HG02571 (cell line): ENCODE results near the gene CD300LG.
"Not testable (repeated sequence)": the region's sequence is repeated elsewhere in the genome, so short reads cannot be mapped to it uniquely, and the experiment has no call there.

Experiments used
- ATAC-seq: cut with Tn5 transposase; IDR thresholded peaks from one replicate; pipeline ENCODE4 v1.9.1; 2021; ENCODE audit warnings: mild to moderate bottlenecking, moderate library complexity; ENCODE audit not compliant: unreplicated experiment

Gene CD300LG

DNA sequence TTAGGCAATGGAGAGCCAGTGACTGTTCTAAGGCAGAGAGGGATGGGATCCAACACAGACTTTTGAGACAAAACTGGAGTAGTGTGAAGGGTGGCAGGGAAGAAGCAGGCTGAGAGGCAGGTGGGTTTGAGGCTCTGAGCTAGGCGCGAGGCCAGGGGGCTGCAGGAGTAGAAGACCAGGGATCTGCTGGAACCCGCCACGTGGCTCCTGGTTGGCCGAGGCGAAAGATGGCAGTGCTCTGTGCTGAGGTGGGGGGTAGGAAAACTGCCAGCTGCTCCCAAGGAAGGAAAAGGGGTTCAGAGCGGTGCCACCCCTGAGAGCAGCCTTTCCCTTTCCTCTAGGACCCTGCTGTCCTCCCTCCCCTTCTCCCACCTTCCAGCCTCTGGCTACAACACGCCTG, 5.6 kb downstream of the CD300LG start:
- ATAC-seq, result no peak

DNA sequence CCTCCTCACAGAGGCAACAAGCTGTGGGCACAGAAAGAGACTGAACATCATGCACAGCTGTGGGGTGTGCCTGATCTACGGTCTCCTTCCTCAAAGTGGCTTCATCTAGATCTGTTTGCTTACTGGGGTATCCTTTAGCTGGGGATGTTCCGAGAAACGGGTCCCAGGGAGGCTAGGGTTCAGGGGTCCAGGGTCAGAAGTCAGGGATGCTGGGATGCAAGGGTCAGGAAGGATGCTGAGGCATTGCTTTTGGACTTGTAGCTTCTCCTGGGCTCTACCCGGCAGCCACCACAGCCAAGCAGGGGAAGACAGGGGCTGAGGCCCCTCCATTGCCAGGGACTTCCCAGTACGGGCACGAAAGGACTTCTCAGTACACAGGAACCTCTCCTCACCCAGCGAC, 6.6 kb downstream of the CD300LG start:
- ATAC-seq, result no peak

DNA sequence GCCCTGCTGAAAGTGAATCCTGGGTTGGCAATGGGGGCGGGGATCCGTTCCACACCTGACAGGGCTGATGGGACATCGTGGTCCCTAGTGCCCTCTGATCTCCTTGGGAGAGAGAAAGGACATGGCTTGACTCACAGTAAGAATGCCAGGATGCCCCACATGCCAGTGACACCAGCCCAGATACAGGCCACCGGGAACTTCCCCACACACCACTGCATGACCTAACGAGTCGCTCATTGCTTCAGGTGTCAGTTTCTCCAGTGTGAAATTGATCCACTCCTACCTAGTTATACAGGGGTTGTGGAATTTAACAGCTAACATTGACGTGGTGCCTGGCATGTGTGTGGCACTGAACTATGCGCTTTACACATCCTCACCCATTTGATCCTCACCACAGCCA, 7.5 kb downstream of the CD300LG start:
- no peak for ATAC-seq

DNA sequence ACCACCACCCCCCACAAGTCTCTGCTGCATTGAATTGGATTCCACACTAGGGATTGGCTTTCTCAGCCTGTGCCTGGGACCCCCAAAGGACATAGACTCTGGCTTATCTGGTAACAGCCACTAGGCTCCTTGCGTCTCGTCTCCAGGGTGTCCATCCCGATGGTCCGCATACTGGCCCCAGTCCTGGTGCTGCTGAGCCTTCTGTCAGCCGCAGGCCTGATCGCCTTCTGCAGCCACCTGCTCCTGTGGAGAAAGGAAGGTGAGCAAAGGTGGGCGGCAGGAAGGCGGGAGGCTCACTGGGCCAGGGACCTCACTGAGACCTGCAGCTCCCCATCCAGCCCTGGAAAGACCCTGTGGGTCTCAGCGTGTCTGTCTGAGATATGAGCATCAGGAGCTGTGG, 8.1 kb downstream of the CD300LG start:
- no peak for ATAC-seq

DNA sequence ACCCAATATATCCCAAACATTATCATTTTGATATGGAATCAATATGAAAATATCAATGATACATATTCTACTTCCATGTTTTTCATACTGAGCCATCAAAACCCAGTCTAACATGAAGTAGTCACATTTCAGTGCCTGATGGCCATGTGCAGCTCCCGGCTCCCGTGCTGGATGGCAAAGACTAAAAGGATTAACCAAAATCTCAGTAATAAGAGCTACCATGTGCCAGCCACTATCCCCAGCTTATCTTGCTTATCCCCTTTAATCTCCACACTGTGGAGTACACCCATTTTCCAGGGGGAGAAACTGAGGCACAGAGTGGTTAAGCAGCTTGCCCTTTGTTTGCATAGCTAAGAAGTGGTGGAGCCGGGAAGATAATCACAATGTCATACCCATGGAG, 9.2 kb downstream of the CD300LG start:
- ATAC-seq, result no peak

DNA sequence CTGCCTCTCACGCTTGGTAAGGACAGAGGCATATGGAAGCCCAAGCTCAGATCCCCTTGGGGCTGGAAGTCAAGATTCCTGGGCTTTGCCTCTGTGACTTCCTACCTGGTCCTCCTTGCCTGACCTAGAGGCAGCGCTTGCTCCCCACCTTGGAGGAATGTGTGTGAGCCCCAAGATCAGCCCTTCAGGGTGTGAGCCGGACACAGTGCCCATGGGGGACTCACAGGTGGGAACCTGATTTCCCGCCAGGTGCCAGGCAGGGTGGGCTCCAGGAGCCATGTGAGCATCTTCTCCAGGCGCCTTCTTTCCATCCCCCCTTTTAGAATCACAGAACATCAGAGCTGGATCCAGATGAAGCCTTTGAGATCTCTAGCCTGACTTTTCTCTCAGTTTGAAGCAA, 10.2 kb downstream of the CD300LG start:
- no peak for ATAC-seq

DNA sequence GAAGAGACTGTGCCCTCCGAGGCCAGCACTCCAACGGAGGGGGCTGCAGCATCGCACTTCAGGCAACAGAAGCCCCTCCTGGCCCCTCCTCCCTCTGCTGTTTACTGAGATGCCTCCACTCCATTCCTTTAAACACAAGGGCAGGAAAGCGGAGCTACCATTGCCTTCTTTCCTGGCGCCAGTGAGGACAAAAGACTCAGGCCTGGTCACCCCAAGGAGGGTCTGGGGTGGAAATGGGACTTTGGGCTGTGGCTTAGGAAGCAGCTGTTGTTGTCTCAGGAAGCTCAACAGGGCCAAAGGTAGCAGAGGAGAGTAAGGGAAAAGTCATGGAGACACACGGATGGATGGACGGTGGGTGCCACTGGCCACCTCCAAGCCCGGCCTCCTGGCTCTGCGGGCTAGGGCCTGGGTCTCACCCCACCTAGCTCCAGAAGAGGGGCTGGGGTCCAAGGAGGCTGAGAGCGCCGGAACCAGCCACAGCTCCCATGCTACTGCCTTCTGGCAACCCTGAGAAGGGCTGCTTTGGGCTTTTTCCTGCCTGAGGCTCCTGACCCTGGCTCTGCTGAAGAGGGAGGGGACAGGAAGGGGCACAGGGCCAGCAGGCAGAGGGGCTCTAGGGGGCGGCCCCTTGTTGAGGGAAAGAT, 11.1 kb downstream of the CD300LG start:
- no peak for ATAC-seq

DNA sequence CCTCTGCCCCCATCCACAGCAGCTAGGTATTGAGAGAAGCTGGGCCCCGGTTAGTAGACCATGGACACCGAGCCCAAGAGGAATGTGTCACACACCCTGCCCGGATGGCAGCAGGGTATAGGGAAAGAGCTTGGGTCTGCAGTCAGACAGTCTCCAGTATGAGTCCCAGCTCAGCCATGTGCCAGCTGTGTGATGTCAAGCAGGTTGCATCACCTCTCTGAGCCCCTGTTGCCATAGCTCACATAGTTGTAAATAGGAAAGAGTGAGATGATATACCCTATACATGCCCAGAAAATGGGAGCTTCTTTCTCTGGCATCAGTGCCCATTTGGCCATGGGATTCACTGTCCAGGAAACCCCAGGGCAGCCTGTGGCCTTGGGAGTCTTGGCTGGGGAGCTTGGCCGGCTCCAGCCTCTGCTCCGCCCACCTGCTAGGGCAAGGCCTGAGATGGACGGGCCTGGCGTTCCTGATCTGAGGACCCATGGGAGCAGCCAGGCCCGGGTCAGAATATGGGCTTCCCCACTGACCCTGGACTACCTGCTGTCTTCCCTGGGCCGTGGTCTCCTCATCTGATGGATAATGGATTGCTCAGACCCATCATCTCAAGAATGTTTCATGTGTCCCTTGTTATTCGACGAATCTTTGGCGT, 13.2 kb downstream of the CD300LG start:
- no peak for ATAC-seq

DNA sequence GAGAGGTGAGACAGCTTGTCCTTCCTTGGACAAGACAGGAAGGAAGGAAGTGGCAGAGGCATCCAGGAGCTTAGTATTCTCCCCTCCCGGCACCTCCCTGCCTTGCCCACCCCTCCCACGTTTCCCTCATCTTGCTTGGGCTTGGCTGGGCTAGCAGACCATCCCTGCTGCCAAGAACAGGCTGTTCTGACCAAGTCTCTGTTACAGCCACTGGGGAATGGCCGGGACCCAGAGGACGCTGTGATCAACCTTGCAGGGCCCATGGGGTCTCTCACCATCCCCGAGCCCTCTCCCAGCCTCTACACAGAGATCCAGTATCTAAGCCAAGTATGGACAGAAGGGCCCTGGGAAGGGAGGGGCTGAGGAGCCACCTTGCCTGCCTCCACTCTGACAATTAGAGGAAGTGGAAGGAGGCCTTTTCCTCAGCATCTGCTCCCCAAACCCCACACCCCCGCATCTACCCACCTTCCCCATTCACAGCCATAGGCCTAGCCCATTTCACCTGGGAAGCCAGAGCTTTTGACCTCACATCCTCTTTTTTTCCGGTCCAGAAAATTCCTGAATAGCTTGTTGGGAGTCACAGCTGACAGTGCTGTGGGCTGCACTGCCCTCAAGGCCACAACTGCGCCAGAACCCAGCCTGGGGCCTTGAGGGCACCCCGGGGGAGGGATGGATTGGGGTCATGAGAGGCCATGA, 14.1 kb downstream of the CD300LG start:
- no peak for ATAC-seq

DNA sequence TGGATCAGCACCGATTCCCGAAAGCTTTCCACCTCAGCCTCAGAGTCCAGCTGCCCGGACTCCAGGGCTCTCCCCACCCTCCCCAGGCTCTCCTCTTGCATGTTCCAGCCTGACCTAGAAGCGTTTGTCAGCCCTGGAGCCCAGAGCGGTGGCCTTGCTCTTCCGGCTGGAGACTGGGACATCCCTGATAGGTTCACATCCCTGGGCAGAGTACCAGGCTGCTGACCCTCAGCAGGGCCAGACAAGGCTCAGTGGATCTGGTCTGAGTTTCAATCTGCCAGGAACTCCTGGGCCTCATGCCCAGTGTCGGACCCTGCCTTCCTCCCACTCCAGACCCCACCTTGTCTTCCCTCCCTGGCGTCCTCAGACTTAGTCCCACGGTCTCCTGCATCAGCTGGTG, 15.0 kb downstream of the CD300LG start:
- no peak for ATAC-seq

DNA sequence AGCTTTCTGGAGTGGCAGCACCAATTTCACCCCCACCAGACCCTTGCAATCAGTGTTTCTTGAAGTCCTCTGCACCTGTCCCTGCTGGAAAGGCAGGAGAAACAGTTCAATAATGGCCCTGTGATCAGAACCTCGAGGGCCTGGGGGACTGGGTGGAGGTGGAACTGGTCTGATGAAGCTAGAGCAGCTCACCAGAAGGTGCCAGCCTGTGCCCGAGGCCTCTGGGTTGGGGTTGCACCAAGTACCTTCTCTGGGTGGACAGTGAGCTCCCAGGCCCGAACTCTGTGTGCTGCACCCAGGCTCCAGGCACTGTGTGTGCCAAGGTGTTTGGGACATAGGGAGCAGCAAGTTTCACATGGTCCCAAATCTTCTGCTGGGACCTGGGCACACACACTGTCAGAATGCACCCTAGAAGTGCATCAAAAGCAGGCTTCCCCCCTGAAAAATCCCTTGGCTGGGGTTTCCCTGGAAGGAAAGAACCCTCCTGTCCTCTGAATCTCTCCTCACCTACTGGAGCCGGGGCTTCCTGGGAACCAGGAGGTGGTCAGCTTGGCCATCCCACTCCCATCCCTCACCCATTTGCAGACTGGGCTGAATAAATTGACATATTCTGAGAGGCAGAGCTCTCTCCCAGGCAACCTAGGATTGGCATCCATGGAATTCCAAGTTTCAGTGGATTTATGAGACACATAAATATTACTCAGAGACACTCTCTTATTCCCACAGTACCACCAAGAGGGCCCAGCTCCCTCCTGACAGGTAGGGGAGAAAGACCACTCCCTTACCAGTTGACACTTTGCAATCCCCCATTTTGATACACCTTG, 17.4 kb downstream of the CD300LG start:
- no peak for ATAC-seq

DNA sequence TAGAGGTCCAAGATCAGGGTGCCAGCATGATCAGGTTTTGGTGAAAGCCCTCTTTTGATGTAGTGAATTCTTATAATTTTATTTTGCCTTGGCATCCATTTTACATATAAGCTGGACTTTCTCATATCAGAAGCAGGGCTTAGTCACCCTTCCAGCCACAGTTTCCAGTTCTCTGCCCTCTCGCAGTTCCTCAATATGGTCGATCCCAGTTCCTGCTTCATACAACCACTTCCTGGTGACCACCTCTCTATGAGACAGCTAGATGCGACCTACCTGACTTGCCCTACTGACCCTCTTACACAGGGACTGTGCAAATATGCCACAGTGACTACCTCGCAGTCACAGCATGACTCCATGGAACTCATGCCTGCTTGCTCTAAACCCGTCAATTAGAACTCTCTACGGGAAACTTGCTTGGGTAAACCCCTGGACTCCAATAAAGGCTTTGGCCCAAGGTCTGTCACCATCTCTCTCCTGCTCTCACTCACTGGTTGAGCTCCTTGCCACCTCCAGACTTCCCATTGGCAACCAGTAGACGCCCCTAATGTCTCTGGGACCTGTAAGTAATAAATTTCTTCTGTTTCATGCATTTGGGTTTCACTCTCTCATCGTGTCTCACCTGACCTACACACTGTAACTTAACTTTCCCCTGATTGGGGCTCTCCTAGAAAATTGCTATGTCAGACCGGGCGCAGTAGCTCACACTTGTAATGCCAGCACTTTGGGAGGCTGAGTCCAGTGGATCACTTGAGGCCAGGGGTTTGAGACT, 21.4 kb downstream of the CD300LG start:
- ATAC-seq, result no peak

DNA sequence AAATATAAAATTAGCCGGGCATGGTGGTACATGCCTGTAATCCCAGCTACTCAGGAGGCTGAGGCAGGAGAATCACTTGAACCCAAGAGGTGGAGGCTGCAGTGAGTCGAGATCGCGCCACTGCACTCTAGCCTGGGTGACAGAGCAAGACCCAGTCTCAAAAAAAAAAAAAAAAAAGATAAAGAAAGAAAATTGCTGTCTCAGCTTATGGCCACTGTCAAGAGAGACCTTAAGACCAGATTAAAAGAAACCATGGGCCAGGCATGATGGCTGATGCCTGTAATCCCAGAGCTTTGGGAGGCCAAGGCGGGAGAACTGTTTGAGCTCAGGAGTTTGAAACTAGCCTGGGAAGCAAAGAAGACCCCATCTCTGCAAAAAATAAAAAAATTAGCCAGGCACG, 22.1 kb downstream of the CD300LG start:
- ATAC-seq, result not testable (repeated sequence)

DNA sequence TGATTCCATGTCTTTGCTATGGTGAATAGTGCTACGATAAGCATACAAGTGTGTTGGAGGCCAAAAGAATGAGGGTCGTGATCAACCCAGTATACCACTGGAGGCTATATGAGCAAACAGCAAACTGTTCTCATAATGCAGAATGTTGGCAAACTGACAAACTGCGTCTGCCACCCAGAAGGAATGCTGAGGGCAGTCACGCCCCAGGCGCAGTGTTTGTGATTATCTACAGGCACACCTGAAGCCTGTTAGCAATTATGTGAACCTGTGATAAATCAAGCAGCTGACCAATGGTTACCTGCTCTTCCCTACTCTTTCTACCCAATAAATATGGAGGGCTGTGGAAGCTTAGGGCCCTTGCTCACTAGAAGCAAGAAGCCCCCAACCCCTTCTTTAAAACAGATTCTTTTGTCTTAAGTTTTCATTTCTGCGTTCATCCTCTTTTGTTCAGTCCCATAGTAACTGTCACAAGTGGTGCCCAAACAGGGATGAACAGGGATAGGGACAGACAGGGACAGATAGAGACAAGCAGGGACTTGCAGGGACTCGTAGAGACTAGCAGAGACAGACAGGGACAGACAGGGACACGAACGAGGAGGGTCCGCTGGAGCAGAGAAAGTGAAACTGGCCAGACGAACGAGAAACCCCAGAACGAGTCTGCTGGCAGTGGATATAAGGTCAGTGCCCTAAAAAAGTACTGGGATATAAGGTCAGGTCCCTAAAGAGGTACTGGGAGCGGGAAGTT, 25.1 kb downstream of the CD300LG start:
- no peak for ATAC-seq

DNA sequence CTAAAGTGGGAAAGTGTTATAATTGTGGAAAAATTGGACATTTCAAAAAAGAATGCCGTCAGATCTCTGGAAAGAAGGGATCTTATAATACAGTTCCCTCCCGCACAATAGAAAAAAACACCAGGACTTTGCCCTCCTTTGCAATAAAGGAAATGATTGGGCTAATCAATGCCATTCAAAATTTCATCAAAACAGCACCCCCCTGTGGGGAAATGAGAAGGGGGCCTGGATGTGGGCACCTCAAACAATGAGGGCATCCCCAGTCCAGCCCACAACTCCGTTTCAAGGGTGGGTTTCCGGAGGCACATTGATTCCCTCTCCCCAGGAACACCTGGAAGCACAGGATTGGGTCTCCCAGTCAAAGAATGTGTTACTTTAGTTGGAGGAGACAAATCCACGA, 26.1 kb downstream of the CD300LG start:
- no peak for ATAC-seq

DNA sequence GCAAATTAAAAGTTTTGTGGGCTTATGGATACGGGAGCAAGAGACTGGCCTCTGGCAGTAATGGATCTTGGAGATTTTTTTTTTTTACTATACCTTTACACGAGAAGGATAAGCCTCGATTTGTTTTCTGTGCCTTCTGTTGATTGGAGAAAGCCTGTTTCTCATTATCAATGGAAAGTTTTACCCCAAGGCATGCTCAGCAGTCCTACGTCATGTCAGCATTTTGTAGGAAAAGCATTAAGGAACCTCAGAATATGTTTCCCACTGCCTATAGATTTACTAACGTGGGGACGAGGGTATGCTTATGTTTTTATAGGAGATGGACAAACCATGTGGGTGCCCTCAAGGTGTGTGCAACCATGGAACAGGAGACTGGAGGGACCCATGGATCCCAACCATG, 26.8 kb downstream of the CD300LG start:
- ATAC-seq, result no peak

DNA sequence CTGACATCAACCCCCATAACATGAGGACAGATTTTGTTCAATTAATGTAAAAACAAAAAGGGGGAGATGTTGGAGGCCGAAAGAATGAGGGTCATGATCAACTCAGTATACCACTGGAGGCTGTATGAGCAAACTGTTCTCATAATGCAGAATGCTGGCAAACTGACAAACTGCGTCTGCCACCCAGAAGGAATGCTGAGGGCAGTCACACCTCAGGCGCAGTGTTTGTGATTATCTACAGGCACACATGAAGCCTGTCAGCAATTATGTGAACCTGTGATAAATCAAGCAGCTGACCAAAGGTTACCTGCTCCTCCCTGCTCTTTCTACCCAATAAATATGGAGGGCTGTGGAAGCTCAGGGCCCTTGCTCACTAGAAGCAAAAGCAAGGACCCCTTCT, 27.3 kb downstream of the CD300LG start:
- ATAC-seq, result no peak

DNA sequence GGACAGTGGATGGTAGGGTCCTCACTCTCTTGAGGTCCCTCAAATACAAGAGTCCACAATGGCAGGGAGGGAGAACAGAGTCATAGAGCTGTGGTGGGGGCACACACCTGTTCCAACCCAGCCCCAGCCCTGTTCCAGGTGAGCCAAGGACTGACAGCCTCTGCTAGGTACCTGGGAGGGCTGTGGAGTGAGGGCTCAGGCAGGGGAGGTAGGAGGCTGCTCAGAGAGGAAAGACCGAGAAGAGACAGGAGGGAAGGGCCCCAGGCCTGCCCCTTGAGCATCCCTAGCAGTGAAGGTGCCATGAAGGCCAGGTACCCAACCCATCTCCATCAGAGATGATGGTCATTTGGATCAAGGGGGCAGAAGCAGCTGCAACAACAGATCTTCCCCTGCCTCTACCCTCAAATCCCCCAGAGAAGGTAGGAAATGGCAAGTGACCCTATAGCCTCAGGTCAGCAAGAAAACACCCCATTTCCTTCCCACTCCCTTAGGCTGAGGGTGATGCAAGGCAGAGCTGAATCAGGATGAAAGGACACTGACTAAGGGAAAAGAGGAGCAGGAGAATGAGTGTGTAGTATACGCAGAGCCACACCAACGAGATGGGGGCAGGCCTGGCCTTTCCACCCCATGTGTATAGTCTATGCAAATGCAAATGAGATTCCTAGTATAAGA, 28.6 kb downstream of the CD300LG start:
- no peak for ATAC-seq

DNA sequence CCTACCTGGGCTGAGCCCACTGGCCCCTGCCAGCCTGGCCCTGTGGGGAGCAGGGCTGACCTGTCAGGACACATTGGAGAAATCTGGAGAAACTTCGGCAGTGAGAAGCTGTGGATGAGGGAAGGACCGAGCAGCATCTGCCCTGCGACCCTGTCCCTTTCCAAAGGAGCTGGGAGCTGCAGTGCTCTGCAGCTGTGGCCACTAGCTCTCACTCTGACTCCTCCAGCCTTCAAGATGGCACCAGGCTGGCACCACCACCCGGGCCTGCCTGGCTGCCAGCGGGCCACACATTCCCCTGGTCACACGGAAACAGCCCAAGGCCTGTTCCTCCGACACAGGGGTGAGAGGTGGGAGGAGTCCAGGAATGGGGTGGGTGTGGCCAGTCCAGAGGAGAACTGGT, 30.1 kb downstream of the CD300LG start:
- ATAC-seq, result no peak
